Esophagus squamous epithelium (tissue), 5 donors: ENCODE data around the gene NDFIP2. TPM values are rescaled to one million over a fixed set of nuclear protein-coding genes. Genes with fewer than 3 reads are reported as not detected.

Source experiments
- DNase-seq: peaks from one replicate; lab custom pipeline; 2025; lab: John Stamatoyannopoulos, UW
- H3K27ac ChIP-seq, 4 donors: fragments of 200-600 bp; sonication (generic); one replicate each; pipeline ENCODE4 v1.5.1; 2016 to 2019; ENCODE audit warnings: mild to moderate bottlenecking in 1 of 4
- H3K27me3 ChIP-seq, 4 donors: fragments of 200-600 bp; sonication (generic); 1 replicate in 3 of 4; 2 replicates in 1 of 4; pipeline versions ENCODE4 v1.5.1 to v1.6.0; 2017 to 2021; ENCODE audit warnings: antibody characterized with exemption in 1 of 4
- H3K36me3 ChIP-seq, 3 donors: fragments of 200-600 bp; sonication (generic); one replicate each; pipeline ENCODE4 v1.5.1; 2016 to 2019
- H3K4me1 ChIP-seq, 3 donors: fragments of 200-600 bp; sonication (generic); one replicate each; pipeline ENCODE4 v1.5.1; 2017 to 2019
- H3K4me3 ChIP-seq, 4 donors: fragments of 200-600 bp; sonication (generic); 1 replicate in 3 of 4; 2 replicates in 1 of 4; pipeline ENCODE4 v1.5.1; 2016 to 2019; ENCODE audit warnings: mild to moderate bottlenecking in 2 of 4, moderate library complexity in 1 of 4
- H3K9me3 ChIP-seq, 3 donors: fragments of 200-600 bp; sonication (generic); one replicate each; pipeline ENCODE4 v1.5.1; 2016 to 2019
- POLR2A ChIP-seq, 4 donors: fragments of 450-650 bp; IDR thresholded peaks; one replicate each; pipeline ENCODE4 v1.6.1; 2017; ENCODE audit warnings: antibody characterized with exemption in 4 of 4, mild to moderate bottlenecking in 4 of 4, moderate library complexity in 3 of 4
- WGBS, 2 donors: methylation state at CpG; one replicate each; pipeline ENCODE4 v1.1.5; 2018; 5-methylcytosine and 5-hydroxymethylcytosine counted together
- intact Hi-C: fragments of 100-400 bp; cut with DNase I; formaldehyde crosslinking; loops from one replicate; pipeline ENCODE4 v1.15.0; 2022
- total RNA-seq, 4 donors: library from RNA; depleted of rRNA; stranded (reverse); fragments of >200 nt; gene quantifications; one replicate each; pipeline ENCODE4 v1.1.0, GENCODE V29; 2016
- TF ChIP-seq, protein P1 (sequence below), 6 experiments: fragments of 450-650 bp in 4 of 6; fragments of 200-600 bp in 2 of 6; sonication (generic) in 2 of 6; IDR thresholded peaks; one replicate each; pipeline ENCODE4 v1.5.1; 2016 to 2019; ENCODE audit warnings: antibody characterized with exemption in 6 of 6, mild to moderate bottlenecking in 4 of 6, moderate library complexity in 4 of 6
- donor health status: DM: yes; HTN: yes; CAD: no.

NDFIP2 gene
- total RNA-seq, 4 donors from 2014 or later, result 37.8 to 81.9 (median 54.8) TPM

- WGBS, 2 donors, result 56 to 61% methylated on average over 2 of the region's 2 CpGs
- Histone ChIP-seq H3K4me1 (peaks cover 0 to 17% (median 3%) of the 10 kb centered on the region in 3 donors), H3K27me3 (no peaks in the 10 kb centered on the region), H3K27ac (no peak overlapping the region), H3K4me3 (no peak overlapping the region), H3K36me3 (no peaks in the 10 kb centered on the region), H3K9me3 (no peaks in the 10 kb centered on the region)
- DNase-seq, result no peak
- TF ChIP-seq, protein P1, sequence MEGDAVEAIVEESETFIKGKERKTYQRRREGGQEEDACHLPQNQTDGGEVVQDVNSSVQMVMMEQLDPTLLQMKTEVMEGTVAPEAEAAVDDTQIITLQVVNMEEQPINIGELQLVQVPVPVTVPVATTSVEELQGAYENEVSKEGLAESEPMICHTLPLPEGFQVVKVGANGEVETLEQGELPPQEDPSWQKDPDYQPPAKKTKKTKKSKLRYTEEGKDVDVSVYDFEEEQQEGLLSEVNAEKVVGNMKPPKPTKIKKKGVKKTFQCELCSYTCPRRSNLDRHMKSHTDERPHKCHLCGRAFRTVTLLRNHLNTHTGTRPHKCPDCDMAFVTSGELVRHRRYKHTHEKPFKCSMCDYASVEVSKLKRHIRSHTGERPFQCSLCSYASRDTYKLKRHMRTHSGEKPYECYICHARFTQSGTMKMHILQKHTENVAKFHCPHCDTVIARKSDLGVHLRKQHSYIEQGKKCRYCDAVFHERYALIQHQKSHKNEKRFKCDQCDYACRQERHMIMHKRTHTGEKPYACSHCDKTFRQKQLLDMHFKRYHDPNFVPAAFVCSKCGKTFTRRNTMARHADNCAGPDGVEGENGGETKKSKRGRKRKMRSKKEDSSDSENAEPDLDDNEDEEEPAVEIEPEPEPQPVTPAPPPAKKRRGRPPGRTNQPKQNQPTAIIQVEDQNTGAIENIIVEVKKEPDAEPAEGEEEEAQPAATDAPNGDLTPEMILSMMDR (IDR thresholded peaks at IDR 0.05), result no peak
- no peak for TF ChIP-seq POLR2A (IDR thresholded peaks at IDR 0.05)
- intact Hi-C loops, result no loop called here
Measured at GRCh38 chr13:79457948-79458347, 23.0 kb upstream of the NDFIP2 start.

GRCh38 chr13:79458436-79458835 lies 22.5 kb upstream of the NDFIP2 start:
- no peak for DNase-seq
- Histone ChIP-seq H3K27ac (no peak overlapping the region), H3K9me3 (no peaks in the 10 kb centered on the region), H3K4me1 (peaks cover 0 to 17% (median 3%) of the 10 kb centered on the region in 3 donors), H3K36me3 (no peaks in the 10 kb centered on the region), H3K4me3 (no peak overlapping the region), H3K27me3 (no peaks in the 10 kb centered on the region)
- intact Hi-C loops, result no loop called here
- no peak for TF ChIP-seq POLR2A (IDR thresholded peaks at IDR 0.05)
- TF ChIP-seq, protein P1 (IDR thresholded peaks at IDR 0.05), result no peak
- 54 to 70% methylated on average over 2 of the region's 2 CpGs for WGBS, 2 donors

GRCh38 chr13:79459906-79460305 lies 21.0 kb upstream of the NDFIP2 start:
- Histone ChIP-seq H3K27ac (peak overlapping the region in 1 of 4 donors; percentile 29), H3K36me3 (no peaks in the 10 kb centered on the region), H3K4me3 (no peak overlapping the region), H3K4me1 (peaks cover 0 to 17% (median 3%) of the 10 kb centered on the region in 3 donors), H3K9me3 (no peaks in the 10 kb centered on the region), H3K27me3 (no peaks in the 10 kb centered on the region)
- intact Hi-C loops, result no loop called here
- DNase-seq, result no peak
- 43 to 62% methylated on average over 3 of the region's 3 CpGs for whole genome bisulfite sequencing, 2 donors
- TF ChIP-seq, protein P1 (IDR thresholded peaks at IDR 0.05), result no peak
- no peak for TF ChIP-seq POLR2A (IDR thresholded peaks at IDR 0.05)

- Histone ChIP-seq H3K27me3 (no peaks in the 10 kb centered on the region), H3K4me3 (no peak overlapping the region), H3K27ac (no peak overlapping the region), H3K4me1 (peaks cover 0 to 17% (median 3%) of the 10 kb centered on the region in 3 donors), H3K36me3 (no peaks in the 10 kb centered on the region), H3K9me3 (no peaks in the 10 kb centered on the region)
- intact Hi-C loops, result no loop called here
- TF ChIP-seq, protein P1 (IDR thresholded peaks at IDR 0.05), result no peak
- no peak for TF ChIP-seq POLR2A (IDR thresholded peaks at IDR 0.05)
- DNase-seq, result no peak
Measured at GRCh38 chr13:79462895-79463294, 18.1 kb upstream of the NDFIP2 start.

DNA sequence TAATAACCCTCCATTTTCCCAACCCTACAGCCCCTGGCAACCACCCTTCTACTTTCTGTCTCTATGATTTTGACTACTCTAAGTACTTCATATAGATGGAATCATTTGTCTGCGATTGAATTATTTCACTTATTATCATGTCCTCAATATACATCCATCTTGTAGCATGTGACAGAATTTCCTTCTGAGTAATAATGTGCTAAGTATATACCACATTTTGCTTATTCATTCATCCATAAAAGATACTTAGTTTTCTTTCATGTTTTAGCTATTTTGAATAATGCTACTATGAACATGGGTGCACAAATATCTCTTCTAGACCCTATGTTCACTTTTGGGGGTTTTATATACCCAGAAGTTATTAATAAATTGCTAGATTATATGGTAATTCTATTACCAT lies 17.4 kb upstream of the NDFIP2 start:
- H3K9me3 ChIP-seq, result no peaks in the 10 kb centered on the region
- no peak overlapping the region for H3K27ac ChIP-seq
- H3K36me3 ChIP-seq, result no peaks in the 10 kb centered on the region
- intact Hi-C loops, result no loop called here
- H3K4me1 ChIP-seq, result peaks cover 0 to 13% (median 3%) of the 10 kb centered on the region in 3 donors
- no peak for DNase-seq
- no peak for TF ChIP-seq POLR2A (IDR thresholded peaks at IDR 0.05)
- TF ChIP-seq, protein P1 (IDR thresholded peaks at IDR 0.05), result no peak
- H3K4me3 ChIP-seq, result no peak overlapping the region
- no peaks in the 10 kb centered on the region for H3K27me3 ChIP-seq
- WGBS, 2 donors, result 87 to 96% methylated on average over 1 of the region's 1 CpG
